K562 (cell line): ENCODE results near the gene LOXHD1.

Experiments
- CTCF ChIP-seq, 3 experiments: IDR thresholded peaks in 2 of 3; conservative IDR thresholded peaks in 1 of 3; 2 replicates each; pipeline ENCODE4 v1.5.1; 2011 to 2012; ENCODE audit warnings: low read length in 3 of 3, mild to moderate bottlenecking in 3 of 3, control low read depth in 2 of 3, improper control_type of control experiment in 1 of 3, inconsistent platforms in 1 of 3, low read depth in 1 of 3, mixed read lengths in 1 of 3, moderate library complexity in 1 of 3; ENCODE audit not compliant: insufficient read depth in 2 of 3
- NBN ChIP-seq: fragments of 450-650 bp; IDR thresholded peaks from 2 replicates; pipeline ENCODE4 v1.6.1; 2016; ENCODE audit warnings: low read depth, mild to moderate bottlenecking
- POLR2A ChIP-seq: fragments of 450-650 bp; conservative IDR thresholded peaks from 2 replicates; pipeline ENCODE4 v1.6.1; 2016
- REST ChIP-seq, 2 experiments: fragments of 450-650 bp; formaldehyde crosslinking in 1 of 2; IDR thresholded peaks; 2 replicates each; pipeline versions ENCODE4 v1.4.0 to v1.6.1; 2014 to 2020; ENCODE audit warnings: mild to moderate bottlenecking in 2 of 2, borderline replicate concordance in 1 of 2, low read depth in 1 of 2
- ZNF41 ChIP-seq: fragments of 250-450 bp; sonication (Bioruptor Pico); conservative IDR thresholded peaks from 2 replicates; pipeline ENCODE4 v1.4.0; 2020; ENCODE audit warnings: mild to moderate bottlenecking

DNA sequence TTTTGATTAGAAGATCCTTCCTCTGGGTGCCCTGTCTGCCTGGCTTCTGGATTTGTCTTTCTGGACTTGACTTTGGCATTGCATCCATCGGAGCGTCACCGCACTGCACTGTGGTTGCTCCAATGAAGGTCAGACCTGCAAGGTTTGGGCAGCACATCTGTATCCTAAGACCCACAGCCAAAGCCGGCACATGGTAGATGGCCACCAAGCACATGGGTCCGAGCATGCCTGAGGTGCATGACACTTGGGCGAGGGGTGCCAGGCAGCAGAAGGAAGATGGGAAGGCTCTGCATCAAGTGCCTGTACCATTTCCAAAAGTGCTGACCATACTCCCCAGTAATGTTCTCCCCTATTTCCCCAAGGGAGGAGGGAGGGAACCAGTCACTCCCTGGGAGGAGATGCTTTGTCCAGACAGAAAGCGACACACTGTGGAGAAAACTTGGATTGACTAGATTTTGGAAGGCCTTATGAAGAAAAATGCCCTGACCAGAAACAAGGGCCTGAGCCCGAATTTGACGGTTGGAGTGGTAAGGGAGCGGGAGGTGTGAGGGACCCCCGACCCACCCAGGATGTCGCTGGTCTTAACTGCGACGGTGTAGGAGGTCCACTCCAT lies 149.9 kb downstream of the LOXHD1 start:
- TF ChIP-seq POLR2A = no peak
- peak; percentile 8 to 42 (median 30); a peak in 2 of 6 replicates for TF ChIP-seq CTCF (IDR thresholded peaks at IDR 0.05 in 2 of 3, conservative IDR thresholded peaks at IDR 0.05 in 1 of 3; ENCODE audit: insufficient read depth in 2 of 3, low read depth in 1 of 3, low read length in 3 of 3)
- TF ChIP-seq NBN = no peak
- no peak for TF ChIP-seq ZNF41 (CRISPR knock-in tag)
- TF ChIP-seq REST (IDR thresholded peaks at IDR 0.05; ENCODE audit: borderline replicate concordance) = peak; percentile 24; the same call in 1 of the 2 replicates
- TF ChIP-seq REST (CRISPR knock-in tag; IDR thresholded peaks at IDR 0.05; ENCODE audit: low read depth) = no peak
